Hepatocyte (in vitro differentiated cells): Measurements from ENCODE around the gene CNRIP1.

Experiments used
- EZH2 ChIP-seq: fragments of 200-600 bp; sonication (generic); IDR thresholded peaks from 2 replicates; pipeline ENCODE4 v1.6.1; 2016; ENCODE audit warnings: antibody characterized with exemption, mild to moderate bottlenecking, borderline replicate concordance
- EZH2phosphoT487 ChIP-seq: fragments of 200-600 bp; sonication (generic); IDR thresholded peaks from one replicate; pipeline ENCODE4 v1.6.1; 2018; ENCODE audit warnings: antibody characterized with exemption, mild to moderate bottlenecking, low read depth, moderate library complexity; ENCODE audit not compliant: unreplicated experiment, severe bottlenecking
- TF ChIP-seq, protein P1 (sequence below): fragments of 200-600 bp; sonication (generic); IDR thresholded peaks from 2 replicates; pipeline ENCODE4 v1.5.1; 2016; ENCODE audit warnings: antibody characterized with exemption, mild to moderate bottlenecking; ENCODE audit not compliant: poor library complexity

DNA sequence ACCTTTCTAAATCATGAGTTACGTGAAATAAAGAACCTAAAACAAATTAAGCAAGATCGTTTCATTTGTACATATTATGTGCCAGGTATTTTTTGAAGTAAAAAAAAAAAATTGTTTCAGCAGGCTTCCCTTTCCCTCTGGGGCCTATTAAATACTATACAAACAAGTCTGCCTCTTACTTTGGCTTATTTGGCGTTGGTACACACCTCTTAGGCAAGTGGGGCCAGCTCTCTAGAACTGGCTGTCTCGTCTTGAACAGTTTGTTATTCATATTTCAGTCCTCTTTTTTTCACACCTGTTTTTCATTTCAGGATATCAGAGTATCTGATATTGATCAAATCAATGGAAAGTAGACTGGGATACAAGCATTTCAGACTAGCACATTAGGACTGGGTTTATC, 40.1 kb downstream of the CNRIP1 start:
- TF ChIP-seq EZH2 (no peak), EZH2phosphoT487 (no peak)
- TF ChIP-seq, protein P1, sequence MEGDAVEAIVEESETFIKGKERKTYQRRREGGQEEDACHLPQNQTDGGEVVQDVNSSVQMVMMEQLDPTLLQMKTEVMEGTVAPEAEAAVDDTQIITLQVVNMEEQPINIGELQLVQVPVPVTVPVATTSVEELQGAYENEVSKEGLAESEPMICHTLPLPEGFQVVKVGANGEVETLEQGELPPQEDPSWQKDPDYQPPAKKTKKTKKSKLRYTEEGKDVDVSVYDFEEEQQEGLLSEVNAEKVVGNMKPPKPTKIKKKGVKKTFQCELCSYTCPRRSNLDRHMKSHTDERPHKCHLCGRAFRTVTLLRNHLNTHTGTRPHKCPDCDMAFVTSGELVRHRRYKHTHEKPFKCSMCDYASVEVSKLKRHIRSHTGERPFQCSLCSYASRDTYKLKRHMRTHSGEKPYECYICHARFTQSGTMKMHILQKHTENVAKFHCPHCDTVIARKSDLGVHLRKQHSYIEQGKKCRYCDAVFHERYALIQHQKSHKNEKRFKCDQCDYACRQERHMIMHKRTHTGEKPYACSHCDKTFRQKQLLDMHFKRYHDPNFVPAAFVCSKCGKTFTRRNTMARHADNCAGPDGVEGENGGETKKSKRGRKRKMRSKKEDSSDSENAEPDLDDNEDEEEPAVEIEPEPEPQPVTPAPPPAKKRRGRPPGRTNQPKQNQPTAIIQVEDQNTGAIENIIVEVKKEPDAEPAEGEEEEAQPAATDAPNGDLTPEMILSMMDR: no peak
